HCT116 (cell line): ENCODE results near the gene MDM2. TPM values are rescaled to one million over a fixed set of nuclear protein-coding genes. Genes with fewer than 3 reads are reported as not detected.

Experiments used
- ATAC-seq: fragments of 200-7000 bp; cut with Tn5 transposase; 2 replicates; pipeline ENCODE4 v1.9.1; 2020; ENCODE audit warnings: mild to moderate bottlenecking, moderate library complexity
- BruUV-seq: library from RNA; stranded (reverse); fragments of 400-500 nt; replicated peaks from 2 replicates; lab custom pipeline; 2021; lab: Mats Ljungman, UMichigan
- CTCF ChIA-PET: fragments of 300-600 bp; sonication (Branson Sonifier 250); formaldehyde crosslinking; loops from one replicate; lab custom pipeline; 2021; ENCODE audit warnings: antibody characterized with exemption; lab: Charles Lee
- POLR2A ChIA-PET: fragments of 300-600, 350-600 bp; sonication (Branson Sonifier 250); formaldehyde crosslinking; loops from one replicate; lab custom pipeline; 2021; ENCODE audit warnings: antibody characterized with exemption; lab: Charles Lee
- RAD21 ChIA-PET, 2 experiments: fragments of 300-600 bp; sonication (Branson Sonifier 250); formaldehyde crosslinking; loops; one replicate each; lab custom pipeline; 2023; ENCODE audit warnings: low total read pairs in 2 of 2; ENCODE audit not compliant: uncharacterized antibody in 2 of 2, unreplicated experiment in 2 of 2, low non-redundant PET in 1 of 2; lab: Charles Lee
- DNase-seq: peaks from one replicate; pipeline ENCODE4 v3.0.0-alpha.2; 2010; ENCODE audit warnings: low read depth, low spot score
- H2AFZ ChIP-seq: fragments of 200-600 bp; shearing (Covaris generic), sonication (generic); 2 replicates; pipeline ENCODE4 v1.6.1; 2017; ENCODE audit warnings: low read depth, mixed run types, mixed read lengths, antibody characterized with exemption, low read length; ENCODE audit not compliant: poor library complexity, severe bottlenecking
- H3K27ac ChIP-seq: 2 replicates; pipeline ENCODE4 v1.5.1; 2012; ENCODE audit warnings: low read depth, low read length
- H3K27me3 ChIP-seq: fragments of 200-600 bp; sonication (generic); 2 replicates; pipeline ENCODE4 v1.6.1; 2016; ENCODE audit warnings: mixed run types, low read length, mixed read lengths; ENCODE audit not compliant: insufficient read depth
- H3K36me3 ChIP-seq, 2 experiments: fragments of 200-500 bp in 1 of 2; fragments of 200-600 bp in 1 of 2; sonication (Bioruptor generic) in 1 of 2; sonication (generic) in 1 of 2; 2 replicates each; pipeline versions ENCODE4 v1.5.1 to v1.6.1; 2014 to 2016; ENCODE audit warnings: low read length in 2 of 2, inconsistent platforms in 1 of 2, mixed read lengths in 1 of 2, mixed run types in 1 of 2; ENCODE audit not compliant: insufficient read depth in 2 of 2, control insufficient read depth in 1 of 2
- H3K4me1 ChIP-seq, 2 experiments: fragments of 200-600 bp in 1 of 2; sonication (generic) in 1 of 2; 2 replicates each; pipeline versions ENCODE4 v1.5.1 to v1.6.1; 2012 to 2017; ENCODE audit warnings: low read length in 2 of 2, inconsistent platforms in 1 of 2, mild to moderate bottlenecking in 1 of 2, mixed read lengths in 1 of 2, mixed run types in 1 of 2, moderate library complexity in 1 of 2; ENCODE audit not compliant: insufficient read depth in 2 of 2, control insufficient read depth in 1 of 2
- H3K4me2 ChIP-seq: fragments of 200-600 bp; sonication (generic); 2 replicates; pipeline ENCODE4 v1.6.1; 2017; ENCODE audit warnings: mixed run types, low read length, mixed read lengths
- H3K4me3 ChIP-seq, 2 experiments: fragments of 200-600 bp in 1 of 2; sonication (generic) in 1 of 2; replicated peaks in 1 of 2; 2 replicates each; pipeline ENCODE4 v1.5.1; 2011 to 2016; ENCODE audit warnings: low read length in 2 of 2, control low read depth in 1 of 2, low read depth in 1 of 2, mild to moderate bottlenecking in 1 of 2, mixed read lengths in 1 of 2, mixed run types in 1 of 2
- H3K79me2 ChIP-seq: fragments of 200-600 bp; sonication (generic); 2 replicates; pipeline ENCODE4 v1.6.1; 2017; ENCODE audit warnings: mild to moderate bottlenecking, mixed run types, low read length, moderate library complexity, mixed read lengths; ENCODE audit not compliant: insufficient read depth
- H3K9ac ChIP-seq: fragments of 200-600 bp; sonication (generic); 2 replicates; pipeline ENCODE4 v1.6.1; 2016; ENCODE audit warnings: low read length, mixed read lengths
- H3K9me2 ChIP-seq: fragments of 200-600 bp; sonication (generic), shearing (Covaris generic); 2 replicates; pipeline ENCODE4 v1.6.1; 2017; ENCODE audit warnings: mixed run types, mild to moderate bottlenecking, moderate library complexity; ENCODE audit not compliant: insufficient read depth
- H3K9me3 ChIP-seq, 2 experiments: fragments of 200-500 bp in 1 of 2; fragments of 200-600 bp in 1 of 2; sonication (Bioruptor generic) in 1 of 2; sonication (generic) in 1 of 2; 2 replicates each; pipeline ENCODE4 v1.6.1; 2014 to 2017; ENCODE audit warnings: low read length in 2 of 2, mixed read lengths in 2 of 2, inconsistent platforms in 1 of 2, low read depth in 1 of 2, mild to moderate bottlenecking in 1 of 2, mixed run types in 1 of 2, moderate library complexity in 1 of 2; ENCODE audit not compliant: control insufficient read depth in 1 of 2, insufficient read depth in 1 of 2
- H4K20me1 ChIP-seq: fragments of 200-600 bp; sonication (generic), shearing (Covaris generic); 2 replicates; pipeline ENCODE4 v1.6.1; 2017; ENCODE audit warnings: mixed run types, mild to moderate bottlenecking, moderate library complexity; ENCODE audit not compliant: insufficient read depth
- ATF3 ChIP-seq: IDR thresholded peaks from 2 replicates; pipeline ENCODE4 v1.6.1; 2012
- CBX3 ChIP-seq: IDR thresholded peaks from 2 replicates; pipeline ENCODE4 v1.6.1; 2012; ENCODE audit warnings: low read depth
- CEBPB ChIP-seq: IDR thresholded peaks from 2 replicates; pipeline ENCODE4 v1.6.1; 2012; ENCODE audit warnings: low read depth
- EGR1 ChIP-seq: IDR thresholded peaks from 2 replicates; pipeline ENCODE4 v1.6.1; 2012; ENCODE audit warnings: low read depth
- ELF1 ChIP-seq: IDR thresholded peaks from 2 replicates; pipeline ENCODE4 v1.6.1; 2012; ENCODE audit warnings: low read depth, borderline replicate concordance
- EZH2 ChIP-seq: fragments of 200-600 bp; sonication (generic); IDR thresholded peaks from 2 replicates; pipeline ENCODE4 v1.6.1; 2017; ENCODE audit warnings: antibody characterized with exemption, mixed run types
- EZH2phosphoT487 ChIP-seq: fragments of 200-600 bp; IDR thresholded peaks from 2 replicates; pipeline ENCODE4 v1.6.1; 2018; ENCODE audit warnings: antibody characterized with exemption, borderline replicate concordance
- FOSL1 ChIP-seq: IDR thresholded peaks from 2 replicates; pipeline ENCODE4 v1.6.1; 2012; ENCODE audit warnings: low read depth
- JUND ChIP-seq: IDR thresholded peaks from 2 replicates; pipeline ENCODE4 v1.6.1; 2012
- POLR2A ChIP-seq: IDR thresholded peaks from 2 replicates; pipeline ENCODE4 v1.7.0; 2011; ENCODE audit warnings: borderline replicate concordance; ENCODE audit not compliant: insufficient read depth, insufficient read length; ENCODE audit errors: extremely low read depth
- POLR2AphosphoS5 ChIP-seq: IDR thresholded peaks from 2 replicates; pipeline ENCODE4 v1.6.1; 2011; ENCODE audit warnings: mild to moderate bottlenecking, low read depth, low read length, moderate library complexity
- REST ChIP-seq: IDR thresholded peaks from 2 replicates; pipeline ENCODE4 v1.6.1; 2012; ENCODE audit warnings: low read depth
- SIN3A ChIP-seq: IDR thresholded peaks from 2 replicates; pipeline ENCODE4 v1.6.1; 2012; ENCODE audit warnings: low read depth
- TCF7L2 ChIP-seq: IDR thresholded peaks from 2 replicates; pipeline ENCODE4 v1.7.0; 2011; ENCODE audit warnings: borderline replicate concordance, inconsistent platforms; ENCODE audit not compliant: insufficient read depth, insufficient read length; ENCODE audit errors: extremely low read depth
- YY1 ChIP-seq: IDR thresholded peaks from 2 replicates; pipeline ENCODE4 v1.6.1; 2011; ENCODE audit warnings: low read length, low read depth, moderate library complexity, mild to moderate bottlenecking; ENCODE audit not compliant: insufficient replicate concordance; ENCODE audit errors: extremely low read depth
- ZBTB33 ChIP-seq: IDR thresholded peaks from 2 replicates; pipeline ENCODE4 v1.6.1; 2011; ENCODE audit warnings: mild to moderate bottlenecking, low read length, moderate library complexity; ENCODE audit not compliant: insufficient replicate concordance; ENCODE audit errors: extremely low read depth
- ZFX ChIP-seq: fragments of 450-650 bp; IDR thresholded peaks from 2 replicates; pipeline ENCODE4 v1.6.1; 2017
- ZNF274 ChIP-seq: fragments of 200-500 bp; sonication (Bioruptor generic); IDR thresholded peaks from 2 replicates; pipeline ENCODE4 v1.6.1; 2014; ENCODE audit warnings: mild to moderate bottlenecking, low read depth, low read length, inconsistent platforms
- intact Hi-C: fragments of 100-400 bp; cut with micrococcal nuclease; formaldehyde crosslinking; loops from 2 replicates; pipeline ENCODE4 v1.10.0; 2022
- total RNA-seq: library from RNA; stranded (reverse); gene quantifications from one replicate; pipeline ENCODE4 v1.2.1, GENCODE V29; 2021; ENCODE audit not compliant: unreplicated experiment

The MDM2 gene
- total RNA-seq, 1 experiment from 2014 or later: 170 TPM

GRCh38 chr12:68767191-68767590, 40.8 kb upstream of the MDM2 start:
- H3K4me3 ChIP-seq: no peak overlapping the region
- CTCF ChIA-PET: no interaction called here
- no peaks in the 10 kb centered on the region for H3K9me3 ChIP-seq
- POLR2A ChIA-PET: no interaction called here
- no peaks in the 10 kb centered on the region for H3K4me1 ChIP-seq
- no peak overlapping the region for H3K4me2 ChIP-seq
- no peaks in the 10 kb centered on the region for H3K79me2 ChIP-seq
- no peaks in the 10 kb centered on the region for H3K27me3 ChIP-seq
- BruUV-seq: no TSS peak
- no peaks in the 10 kb centered on the region; a peak in 2 of 4 replicates for H3K36me3 ChIP-seq
- H2AFZ ChIP-seq: no peak overlapping the region
- intact Hi-C loops: no loop called here
- DNase-seq (no peak), ATAC-seq (no peak)
- H3K27ac ChIP-seq: no peak overlapping the region
- RAD21 ChIA-PET: no interaction called here
- H4K20me1 ChIP-seq: no peaks in the 10 kb centered on the region
- no peak for TF ChIP-seq POLR2A
- no peak for TF ChIP-seq ZBTB33
- no peak for TF ChIP-seq JUND
- TF ChIP-seq ELF1: no peak
- TF ChIP-seq CBX3: no peak
- TF ChIP-seq REST: no peak
- TF ChIP-seq POLR2AphosphoS5: no peak
- no peak for TF ChIP-seq EZH2
- TF ChIP-seq YY1: no peak
- TF ChIP-seq CEBPB: no peak
- no peak for TF ChIP-seq ZFX
- no peak for TF ChIP-seq FOSL1
- no peak for TF ChIP-seq SIN3A
- TF ChIP-seq EGR1: no peak
- TF ChIP-seq TCF7L2: no peak
- TF ChIP-seq ATF3: no peak
- no peak for TF ChIP-seq ZNF274
- no peak for TF ChIP-seq EZH2phosphoT487
- no peaks in the 10 kb centered on the region for H3K9me2 ChIP-seq
- no peak overlapping the region for H3K9ac ChIP-seq
